HTERT RPE-1 (cell line): Measurements from ENCODE around the gene ZNF101.

Experiments used
- in situ Hi-C: fragments of 300-500 bp; cut with MboI; formaldehyde crosslinking; loops from 4 replicates; pipeline ENCODE4 v1.14.3; 2020; ENCODE audit warnings: low sequenced_read_pairs

Gene ZNF101

DNA sequence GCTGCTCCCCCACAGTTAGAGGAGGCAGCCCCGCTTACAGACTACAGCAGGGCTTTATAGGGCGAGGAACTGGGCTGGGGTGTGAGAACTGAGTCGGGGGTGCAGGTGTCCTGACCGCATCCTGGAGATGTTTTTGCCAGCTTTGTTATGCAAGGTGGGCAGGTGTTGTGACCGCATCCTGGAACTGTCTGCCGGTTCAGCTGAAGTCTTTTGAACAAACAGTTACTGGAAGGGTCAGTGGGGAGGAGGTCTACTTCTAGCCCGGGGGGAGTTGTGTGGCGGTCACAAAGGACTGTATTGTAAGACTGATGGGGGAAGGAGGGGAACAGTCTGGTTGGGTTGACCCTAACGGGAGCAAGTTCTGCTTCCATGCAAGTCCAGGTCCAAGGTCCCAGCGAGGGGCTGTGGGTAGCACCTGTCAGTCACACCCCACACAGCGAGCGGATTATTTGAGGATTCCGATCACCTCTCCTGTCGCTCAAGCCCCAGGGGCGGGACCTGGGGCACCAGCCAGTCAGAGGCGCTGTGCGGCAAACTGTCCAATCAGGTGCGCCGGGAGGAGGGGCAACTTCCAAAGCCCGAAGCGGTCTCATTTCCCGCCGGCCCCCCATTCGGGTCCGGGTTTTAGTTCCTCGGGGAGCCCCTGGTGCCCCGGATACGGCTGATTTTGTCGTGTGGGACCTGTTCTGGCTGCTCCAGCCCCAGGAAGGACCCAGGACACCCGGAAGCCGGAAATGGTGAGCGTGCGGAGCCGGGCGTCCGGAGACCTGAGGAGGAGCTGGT is at the start of gene ZNF101:
Gene ZNF101, plus strand, starts transcription at position 610 of the 783 bp plus-strand sequence. Its CDS starts 125 bp downstream, at position 735.
- in situ Hi-C loops, result no loop called here

DNA sequence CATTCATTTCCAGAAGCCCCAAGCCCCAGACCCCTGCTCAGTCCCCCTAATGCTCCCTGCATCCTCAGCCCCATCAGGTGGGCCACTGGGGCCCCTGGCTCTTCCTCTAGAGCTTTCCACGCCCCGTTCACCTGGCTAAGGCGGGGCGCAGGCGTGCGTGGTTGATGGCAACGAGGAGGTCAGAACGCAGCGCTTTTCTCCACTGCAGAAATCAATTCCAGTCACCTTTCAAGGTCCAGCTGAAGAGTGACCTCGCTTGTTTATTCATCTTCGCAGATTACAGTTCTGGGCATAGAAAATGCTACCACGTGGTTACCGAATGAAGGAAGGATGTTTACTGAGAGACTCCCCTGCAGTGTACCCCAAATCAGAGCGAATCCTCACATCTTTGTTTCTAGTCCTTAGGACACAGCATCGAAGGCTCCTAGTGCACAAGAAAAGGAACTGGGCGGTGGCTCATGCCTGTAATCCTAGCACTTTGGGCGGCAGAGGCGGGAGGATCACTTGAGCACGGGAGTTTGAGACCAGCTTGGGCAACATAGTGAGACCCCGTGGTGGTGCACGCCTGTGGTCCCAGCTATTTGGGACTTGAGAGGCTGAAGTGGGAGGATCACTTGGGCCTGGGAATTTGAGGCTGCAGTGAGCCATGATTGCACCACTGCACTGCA is 49.3 kb upstream of the ZNF101 start:
- in situ Hi-C loops, result no loop called here

DNA sequence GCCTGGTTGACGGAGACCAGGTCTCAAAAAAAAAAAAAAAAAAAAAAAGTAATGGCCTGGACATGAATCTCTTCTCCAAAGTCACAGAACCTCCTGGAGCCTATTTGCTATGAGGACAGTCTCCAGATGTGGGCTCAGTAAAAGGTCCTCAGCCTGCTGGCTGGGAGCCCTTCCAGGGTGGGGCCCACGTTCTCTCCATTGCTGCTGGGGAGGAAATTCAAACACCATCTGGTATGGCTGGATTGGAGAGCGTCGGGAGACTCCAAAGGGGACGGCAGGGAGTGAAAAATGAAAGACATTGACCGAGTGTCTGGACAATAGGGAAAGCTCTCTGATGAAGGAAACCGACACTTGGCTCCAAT is 48.8 kb upstream of the ZNF101 start:
- in situ Hi-C loops, result no loop called here

DNA sequence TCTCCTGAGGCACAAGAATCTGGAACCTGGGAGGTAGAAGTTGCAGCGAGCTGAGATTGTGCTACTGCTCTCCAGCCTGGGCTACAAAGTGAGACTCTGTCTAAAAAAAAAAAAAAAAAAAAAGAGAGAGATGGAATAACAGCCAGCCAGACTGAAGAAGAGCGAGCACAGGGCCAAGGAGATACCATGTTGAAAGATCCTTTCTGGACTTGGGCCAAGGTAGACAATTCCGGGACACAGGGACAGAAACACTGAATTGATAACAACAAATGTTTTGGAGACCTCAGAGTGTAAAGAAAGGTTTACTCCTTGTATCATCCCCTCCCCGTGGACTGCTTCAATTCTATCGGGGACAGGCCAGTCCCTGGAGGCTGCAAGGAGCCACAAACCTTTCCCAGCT is 45.3 kb upstream of the ZNF101 start:
- in situ Hi-C loops, result no loop called here

DNA sequence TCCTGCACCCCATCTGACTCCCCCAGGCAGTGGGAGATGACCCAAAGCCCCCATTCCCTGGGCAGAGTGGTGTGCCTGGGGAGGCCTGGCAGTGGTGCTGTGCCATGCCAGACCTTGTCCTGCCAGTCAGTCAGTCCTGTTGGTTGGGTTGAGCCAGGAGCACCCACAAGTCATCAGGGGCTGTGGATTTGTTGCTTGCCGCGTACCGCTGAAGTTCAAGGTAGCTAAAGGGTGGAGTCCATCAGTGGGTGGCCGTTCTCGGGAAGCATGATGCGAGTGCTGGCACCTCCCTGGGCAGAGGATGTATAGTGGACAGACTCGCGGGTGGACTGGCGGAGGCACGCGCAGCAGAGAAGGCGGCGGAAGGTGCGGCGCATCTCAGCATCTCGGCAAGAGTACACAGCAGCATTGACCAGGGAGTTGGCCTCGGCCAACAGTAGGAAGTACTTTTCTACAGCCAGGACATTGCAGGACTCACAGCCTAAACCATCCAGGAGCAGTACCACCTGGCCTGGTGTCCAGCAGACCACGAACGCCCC is 44.5 kb upstream of the ZNF101 start:
- in situ Hi-C loops, result no loop called here

DNA sequence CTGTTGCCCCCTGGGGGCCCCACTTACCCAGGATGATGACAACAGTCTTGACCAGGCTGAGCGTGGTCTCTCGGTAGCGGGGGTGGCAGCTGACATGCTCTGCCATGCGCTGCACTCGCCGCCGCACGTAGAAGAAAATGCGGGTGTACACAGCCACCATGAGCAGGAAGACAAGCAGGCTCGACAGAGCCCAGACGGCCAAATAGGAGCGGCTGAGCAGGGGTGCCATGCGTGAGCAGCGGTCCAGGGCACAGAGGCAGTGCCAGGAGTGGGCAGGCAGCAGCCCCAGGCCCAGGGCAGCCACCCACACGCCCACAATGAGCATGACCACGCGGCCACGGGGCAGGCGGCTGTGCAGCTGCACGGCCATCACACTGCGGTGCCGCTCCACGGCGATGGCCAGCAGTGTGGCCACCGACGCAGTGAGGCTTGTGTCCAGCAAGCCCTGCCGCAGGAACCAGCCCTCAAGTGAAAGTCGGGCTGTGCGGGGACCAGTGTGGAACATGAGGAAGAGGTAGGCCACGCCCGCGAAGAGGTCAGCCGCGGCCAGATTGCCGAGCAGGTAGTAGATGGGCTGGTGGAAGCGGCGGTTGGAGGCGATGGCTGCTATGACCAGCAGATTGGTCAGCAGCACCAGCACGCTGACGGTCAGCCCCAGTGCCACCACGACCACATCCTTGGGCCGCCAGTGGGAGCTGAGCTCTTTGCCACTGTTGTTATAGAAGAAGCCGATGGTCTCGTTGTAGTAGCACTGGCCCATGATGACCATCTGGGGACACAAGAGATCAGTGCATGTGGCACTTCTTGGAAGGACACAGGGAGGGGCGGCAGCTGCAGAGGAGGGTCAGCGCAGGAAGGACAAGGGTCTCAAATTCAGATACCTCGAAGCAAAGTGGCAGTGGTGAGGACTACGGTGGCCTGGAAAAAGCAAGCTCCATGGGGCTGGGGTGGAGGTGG is 41.8 kb upstream of the ZNF101 start:
- in situ Hi-C loops, result no loop called here

DNA sequence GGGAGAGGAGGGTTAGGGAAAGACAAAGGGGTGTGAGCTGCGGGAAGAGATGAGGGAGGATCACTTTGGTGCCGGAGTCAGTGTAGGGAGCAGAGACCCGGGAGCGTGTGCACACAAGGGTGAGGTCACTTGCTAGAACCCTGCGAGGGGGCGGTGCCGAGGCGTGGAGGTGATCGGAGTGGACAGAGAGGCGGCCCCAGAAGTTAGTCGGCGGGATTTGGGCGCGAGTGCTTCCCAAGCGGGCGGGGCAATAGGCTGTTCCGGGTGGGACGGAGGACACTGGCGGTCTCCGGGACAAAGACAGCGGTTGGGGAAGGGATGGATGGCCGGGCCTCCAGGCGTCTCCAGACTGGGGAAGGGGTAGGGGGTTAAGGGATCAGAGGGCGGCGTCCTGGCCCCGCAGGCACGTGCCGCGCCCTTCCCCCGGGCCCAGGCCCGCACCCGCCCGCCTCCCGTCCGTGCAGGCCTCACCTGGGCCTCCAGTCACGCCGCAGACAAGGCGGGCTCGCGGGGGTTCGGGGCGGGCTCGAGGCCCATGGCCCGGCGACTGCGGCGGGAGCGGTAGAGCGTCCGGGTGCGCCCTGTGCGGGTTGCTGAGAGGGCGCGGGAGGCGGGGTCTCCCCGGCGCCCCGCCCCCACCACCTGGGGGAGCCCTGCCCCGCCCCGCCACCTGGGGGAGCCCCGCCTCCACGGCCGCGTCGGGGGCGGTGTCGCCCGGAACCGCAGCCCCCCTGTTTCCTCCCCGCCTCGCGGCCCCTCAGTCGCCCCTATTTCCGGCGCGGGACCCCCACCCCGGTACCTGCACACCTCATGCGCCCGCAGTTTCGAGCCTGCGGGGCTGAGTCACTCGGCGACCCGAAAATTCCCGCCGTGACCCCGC is 40.8 kb upstream of the ZNF101 start, which contains the start of gene LPAR2:
Gene LPAR2, minus strand, starts transcription at position 600 of the 880 bp plus-strand sequence. CDS start 945 bp downstream, outside the sequence.
- in situ Hi-C loops, result no loop called here

DNA sequence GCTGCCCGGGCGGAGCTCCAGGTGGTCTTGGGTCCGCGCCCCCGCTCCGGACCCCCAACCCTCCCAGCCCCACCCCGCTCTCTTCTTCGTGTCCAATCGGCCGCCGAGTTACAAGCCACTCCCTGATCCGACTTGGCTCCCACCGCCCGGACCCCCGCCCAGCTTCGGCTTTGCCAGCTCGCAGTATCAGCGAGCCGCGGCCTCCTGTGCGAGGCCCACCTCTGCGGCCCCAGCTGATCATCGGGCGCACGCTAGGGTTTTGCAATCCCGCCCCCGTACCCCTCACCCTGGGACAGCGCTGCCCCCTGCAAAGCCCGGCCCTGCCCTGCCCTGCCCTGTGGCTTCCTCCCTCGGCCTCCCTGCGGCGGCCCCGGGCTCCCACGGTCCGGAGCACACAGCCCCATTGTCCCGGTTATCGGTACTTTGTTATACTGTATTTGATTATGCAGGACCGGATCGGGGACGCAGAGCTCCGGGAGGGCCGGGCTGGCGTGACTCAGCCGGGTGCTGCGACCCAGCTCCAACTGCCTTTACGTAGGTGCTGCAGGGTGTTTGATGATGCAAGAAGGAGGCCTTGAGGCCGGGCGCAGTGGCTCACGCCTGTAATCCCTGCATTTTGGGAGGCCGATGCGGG is 40.0 kb upstream of the ZNF101 start:
- in situ Hi-C loops, result no loop called here

DNA sequence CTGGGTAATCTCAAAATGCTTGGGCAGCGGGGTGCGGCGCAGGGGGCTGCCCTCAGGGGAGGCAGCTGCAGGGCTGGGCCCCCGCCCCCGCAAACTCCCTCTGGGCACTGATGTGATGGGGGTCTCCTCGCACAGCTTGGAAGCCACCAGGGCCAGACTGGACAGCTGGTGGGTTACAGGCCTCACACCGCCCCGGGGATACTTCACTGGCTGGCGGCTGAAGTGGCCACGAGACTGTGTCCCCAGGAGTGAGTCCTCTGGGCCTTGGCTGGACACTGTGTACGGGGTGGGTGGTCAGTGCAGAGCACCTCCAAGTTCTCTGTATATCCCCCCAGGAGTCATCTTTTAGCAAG is 38.6 kb upstream of the ZNF101 start:
- in situ Hi-C loops, result no loop called here

DNA sequence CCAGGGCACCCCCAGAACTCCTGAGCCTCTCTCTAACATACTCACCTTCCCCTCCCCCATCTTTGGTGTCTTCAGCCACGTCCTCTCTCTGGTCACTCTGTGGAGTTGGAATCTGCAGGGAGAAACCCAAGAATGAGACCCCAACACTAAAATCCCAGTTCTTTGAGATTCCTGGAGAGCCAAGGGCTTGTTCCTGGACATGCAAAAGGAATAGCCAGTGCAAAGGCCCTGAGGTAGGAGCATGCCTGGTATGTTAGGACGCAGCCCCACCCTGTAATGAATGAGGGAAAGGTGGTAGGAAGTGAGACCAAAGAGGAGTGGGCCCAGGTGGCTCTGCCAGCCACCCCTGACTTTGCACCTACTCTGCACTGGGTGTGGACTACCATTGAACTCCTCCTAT is 38.2 kb upstream of the ZNF101 start:
- in situ Hi-C loops, result no loop called here

DNA sequence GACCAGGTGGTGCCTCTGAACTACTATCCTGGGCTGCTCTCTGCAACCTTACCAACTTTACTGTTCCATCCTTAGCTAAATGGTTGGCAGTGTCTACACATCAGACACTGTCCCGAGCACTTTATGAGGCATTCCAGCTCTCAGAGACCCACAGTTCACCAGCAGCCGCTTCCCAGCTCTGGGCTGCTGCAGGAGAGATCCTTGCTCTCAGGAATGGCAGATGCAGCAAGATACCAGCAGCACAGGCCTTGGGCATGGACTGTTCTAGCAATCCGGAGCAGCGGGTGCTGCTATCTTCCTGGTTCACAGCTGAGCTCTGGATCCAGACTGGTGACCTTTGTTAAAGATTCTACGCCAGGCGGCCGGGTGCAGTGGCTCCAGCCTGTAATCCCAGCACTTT is 37.3 kb upstream of the ZNF101 start:
- in situ Hi-C loops, result no loop called here

DNA sequence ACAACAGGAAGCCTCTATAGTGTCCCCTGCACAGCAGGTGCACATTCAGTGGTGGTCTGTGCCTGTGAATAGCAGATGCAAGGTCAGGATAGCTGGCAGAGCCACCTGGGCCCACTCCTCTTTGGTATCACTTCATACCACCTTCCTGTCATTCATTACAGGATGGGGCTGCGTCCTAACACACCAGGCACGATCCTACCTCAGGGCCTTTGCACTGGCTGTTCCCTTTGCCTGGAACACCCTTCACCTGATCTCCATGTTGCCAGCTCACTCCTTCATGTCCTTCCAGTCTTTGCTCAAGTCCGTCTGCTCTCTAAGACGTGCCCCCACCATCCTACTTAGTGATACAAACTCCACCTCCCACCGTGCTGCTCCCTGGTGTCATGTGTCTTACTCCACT is 36.0 kb upstream of the ZNF101 start:
- in situ Hi-C loops, result no loop called here

DNA sequence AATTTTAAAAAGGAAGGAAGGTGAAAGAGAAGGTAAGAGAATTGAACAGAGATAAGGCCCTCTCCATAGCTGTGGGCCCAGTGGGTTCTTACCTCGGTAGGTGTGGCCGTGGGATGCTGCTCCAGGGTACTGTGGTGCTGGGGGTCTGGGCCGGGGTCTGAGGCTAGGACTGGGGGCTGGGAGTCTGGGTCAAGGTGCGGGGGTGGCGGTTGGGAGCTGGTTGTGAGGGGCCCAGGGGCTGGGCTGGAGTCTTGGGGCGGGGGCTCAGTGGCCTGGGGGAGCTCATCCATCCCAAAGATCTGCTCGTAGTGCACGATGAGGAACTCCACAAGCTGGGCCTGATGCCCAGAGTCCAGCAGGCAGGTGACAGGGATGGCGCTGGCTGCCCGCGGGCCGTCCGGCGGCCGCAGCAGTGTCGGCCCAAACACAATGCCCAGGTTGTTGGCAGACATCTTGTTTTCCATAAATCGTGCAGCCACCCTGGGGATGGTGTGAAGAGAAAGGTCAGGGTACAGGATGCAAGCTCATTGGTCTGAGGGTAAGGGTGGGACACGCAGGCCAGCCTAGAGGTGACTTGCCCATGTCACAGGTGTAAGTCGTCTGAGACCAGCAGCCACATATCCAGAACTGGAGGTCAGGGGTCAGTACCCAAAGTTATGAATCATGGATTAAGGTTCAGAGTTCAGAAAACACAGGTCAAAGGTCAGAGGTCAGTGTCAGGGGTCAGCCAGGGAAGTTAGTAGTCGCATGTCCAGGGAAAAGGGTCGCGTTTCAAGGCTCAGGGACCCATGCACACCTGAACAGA is 34.7 kb upstream of the ZNF101 start:
- in situ Hi-C loops, result no loop called here

DNA sequence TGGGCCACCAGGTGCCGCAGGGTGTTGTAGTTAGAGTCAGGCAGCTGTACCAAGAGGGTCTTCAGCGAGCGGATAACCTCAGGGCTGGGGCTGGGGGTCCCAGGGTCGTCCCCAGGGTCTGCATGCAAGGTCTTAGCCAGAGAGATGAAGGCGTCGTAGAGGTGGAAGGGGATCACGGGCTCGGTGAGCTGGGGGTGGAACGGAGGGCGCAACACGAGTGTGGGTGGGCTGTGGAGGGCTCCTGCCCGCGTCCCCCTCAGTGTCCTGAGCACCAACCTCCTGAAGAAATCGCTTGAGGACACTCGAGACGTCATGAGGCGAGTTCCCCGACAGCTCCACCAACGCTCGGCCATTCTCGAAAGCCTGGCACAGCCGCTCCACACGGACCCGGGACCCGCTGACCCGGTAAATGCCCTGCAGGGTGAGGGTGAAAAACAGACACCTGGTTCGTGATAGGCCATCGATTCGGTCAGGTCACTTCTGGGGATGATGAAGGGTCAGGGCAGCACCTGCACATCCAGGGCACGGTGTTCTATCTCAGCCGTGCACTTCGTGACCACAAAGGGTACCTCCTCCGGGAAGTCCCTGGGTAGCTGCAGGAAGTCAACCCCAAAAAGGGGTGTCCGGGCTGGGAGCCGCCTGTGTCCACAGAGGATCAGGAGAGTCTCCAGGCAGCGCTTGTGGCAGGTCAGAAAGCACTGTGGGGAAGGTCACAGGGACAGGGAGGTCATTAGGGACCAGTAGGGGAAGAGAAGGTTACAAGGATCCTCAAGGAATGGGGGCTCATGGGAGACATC is 33.9 kb upstream of the ZNF101 start:
- in situ Hi-C loops, result no loop called here

DNA sequence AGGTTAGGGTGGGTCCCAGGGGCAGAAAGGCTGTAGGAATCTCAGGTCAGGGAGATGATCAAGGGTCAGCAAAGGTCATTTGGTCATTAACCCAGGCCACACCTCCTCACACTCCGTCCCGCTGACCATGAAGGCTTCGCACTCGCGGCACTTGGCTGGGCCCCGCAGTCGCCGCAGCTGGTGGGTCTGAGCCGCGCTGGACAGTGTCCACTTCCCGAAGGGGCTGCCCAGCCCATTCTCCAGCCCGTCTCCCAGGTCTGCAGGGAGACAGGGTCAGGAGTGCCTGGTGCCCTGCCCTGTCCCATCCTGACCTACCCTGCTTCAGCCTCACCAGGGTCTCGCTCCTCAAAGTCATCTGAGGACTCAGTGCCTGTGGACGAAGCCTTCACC is 33.3 kb upstream of the ZNF101 start:
- in situ Hi-C loops, result no loop called here

DNA sequence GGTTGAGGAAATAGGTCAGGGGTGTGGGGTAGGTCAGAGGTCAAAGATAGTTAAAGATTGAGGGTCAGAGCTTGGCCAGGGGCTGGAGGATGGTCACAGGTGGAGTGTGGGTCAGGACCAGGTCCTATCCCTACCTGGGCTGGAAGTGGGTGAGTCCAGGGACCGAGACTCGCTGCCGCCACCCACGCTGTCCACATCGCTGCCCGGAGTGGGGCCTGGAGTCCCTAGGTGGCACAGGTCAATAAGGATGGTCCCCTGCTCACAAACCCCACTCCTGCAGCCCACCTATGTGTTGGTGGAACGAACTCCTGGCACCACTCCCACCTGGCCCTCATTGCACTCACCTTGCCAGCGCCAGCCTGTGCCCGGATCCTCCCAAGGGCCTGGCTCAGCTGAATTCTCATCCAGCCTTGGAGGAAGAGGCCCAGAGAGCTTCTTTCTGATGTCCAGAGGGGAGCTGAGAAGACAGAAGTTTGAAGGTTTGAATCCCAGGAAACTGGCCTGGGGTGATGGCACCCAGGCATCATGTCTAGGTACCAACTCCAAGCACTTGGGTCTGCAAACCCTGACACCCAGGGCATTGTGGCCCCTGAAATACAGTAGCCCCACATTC is 32.0 kb upstream of the ZNF101 start:
- in situ Hi-C loops, result no loop called here

DNA sequence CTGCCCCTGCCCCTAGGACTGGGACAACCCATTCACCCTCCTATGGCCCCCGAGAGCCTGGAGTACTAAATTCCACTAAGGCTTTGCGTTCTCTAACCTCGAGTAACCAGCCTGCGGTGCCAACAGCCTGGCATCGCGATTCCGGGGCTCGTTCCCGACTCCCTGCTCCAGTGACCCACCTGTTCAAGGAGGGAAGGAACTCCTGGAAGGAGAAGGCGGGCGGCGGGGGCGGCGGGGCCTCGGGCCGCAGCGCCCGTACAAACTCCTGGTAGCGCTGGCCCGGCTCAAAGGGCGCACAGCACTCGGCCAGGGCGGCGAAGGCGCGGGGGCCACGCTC is 31.5 kb upstream of the ZNF101 start:
- in situ Hi-C loops, result no loop called here
